Measurements from ENCODE around the gene FAM186B. TPM values are rescaled to one million over a fixed set of nuclear protein-coding genes. Genes with fewer than 3 reads are reported as not detected.

FAM186B gene
- total and polyA plus RNA-seq, 7 donors: 0.04 to 1.00 (median 0.44) TPM

- Histone ChIP-seq H3K9me3 (no peaks in the 10 kb centered on the region), H3K4me1 (peaks cover 13% of the 10 kb centered on the region), H3K4me3 (no peak overlapping the region), H3K27ac (no peak overlapping the region), H3K27me3 (ENCODE audit: insufficient read depth in 3 of 3, low read length in 2 of 3) (no peaks in the 10 kb centered on the region), H3K36me3 (ENCODE audit: insufficient read depth in 1 of 2, low read depth in 1 of 2) (peaks cover 11 to 89% of the 10 kb centered on the region in 2 donors)
- DNase-seq: peak in 1 of 2 donors; percentile 27
- WGBS, 3 donors: 85 to 92% (median 88%) methylated on average over 7 of the region's 7 CpGs
- no peak for TF ChIP-seq CTCF (IDR thresholded peaks at IDR 0.05)
- intact Hi-C loops (cut with DNase I): no loop called here
- no peak for ATAC-seq
These were observed 44.7 kb downstream of the FAM186B start for GRCh38 chr12:49560695-49561094.

- peaks cover 7 to 88% of the 10 kb centered on the region in 2 donors for H3K36me3 ChIP-seq (ENCODE audit: insufficient read depth in 1 of 2, low read depth in 1 of 2)
- DNase-seq (peak in 1 of 2 donors; percentile 23), ATAC-seq (no peak)
- H3K27me3 ChIP-seq (ENCODE audit: insufficient read depth in 3 of 3, low read length in 2 of 3): no peaks in the 10 kb centered on the region
- no peak for TF ChIP-seq CTCF (IDR thresholded peaks at IDR 0.05)
- no peaks in the 10 kb centered on the region for H3K9me3 ChIP-seq
- no peak overlapping the region for H3K4me3 ChIP-seq
- no peak overlapping the region for H3K27ac ChIP-seq
- WGBS, 3 donors: 92 to 95% (median 93%) methylated on average over 17 of the region's 17 CpGs
- H3K4me1 ChIP-seq: peaks cover 2% of the 10 kb centered on the region
- intact Hi-C loops (cut with DNase I): no loop called here
These were observed 46.3 kb downstream of the FAM186B start for GRCh38 chr12:49559011-49559675.

GRCh38 chr12:49558526-49558925 lies 46.9 kb downstream of the FAM186B start:
- H3K4me3 ChIP-seq: no peak overlapping the region
- no peaks in the 10 kb centered on the region for H3K4me1 ChIP-seq
- no peak for ATAC-seq
- no peak overlapping the region for H3K27ac ChIP-seq
- intact Hi-C loops (cut with DNase I): no loop called here
- peaks cover 5 to 81% of the 10 kb centered on the region in 2 donors for H3K36me3 ChIP-seq (ENCODE audit: insufficient read depth in 1 of 2, low read depth in 1 of 2)
- peak in 1 of 2 donors; percentile 36 for DNase-seq
- no peaks in the 10 kb centered on the region for H3K9me3 ChIP-seq
- 89 to 93% (median 91%) methylated on average over 13 of the region's 13 CpGs for WGBS, 3 donors
- H3K27me3 ChIP-seq (ENCODE audit: insufficient read depth in 3 of 3, low read length in 2 of 3): no peaks in the 10 kb centered on the region
- no peak for TF ChIP-seq CTCF (IDR thresholded peaks at IDR 0.05)

GRCh38 chr12:49557917-49558215 lies 47.6 kb downstream of the FAM186B start:
- peak in 1 of 2 donors; percentile 52 for DNase-seq
- peaks cover 4 to 75% of the 10 kb centered on the region in 2 donors for H3K36me3 ChIP-seq (ENCODE audit: insufficient read depth in 1 of 2, low read depth in 1 of 2)
- ATAC-seq: peak; percentile 36 to 44 (median 38)
- no peaks in the 10 kb centered on the region for H3K4me1 ChIP-seq
- H3K4me3 ChIP-seq: no peak overlapping the region
- H3K27me3 ChIP-seq (ENCODE audit: insufficient read depth in 3 of 3, low read length in 2 of 3): no peaks in the 10 kb centered on the region
- 45 to 70% (median 60%) methylated on average over 7 of the region's 7 CpGs for WGBS, 3 donors
- TF ChIP-seq CTCF (IDR thresholded peaks at IDR 0.05): no peak
- H3K27ac ChIP-seq: no peak overlapping the region
- H3K9me3 ChIP-seq: no peaks in the 10 kb centered on the region
- intact Hi-C loops (cut with DNase I): no loop called here

All from psoas muscle (tissue), 8 donors.